OCI-LY3 (cell line): ENCODE data around the gene STRN3.

Experiments used
- CTCF ChIP-seq: fragments of 200-600, 300-600 bp; sonication (generic); IDR thresholded peaks from 2 replicates; pipeline ENCODE4 v1.5.1; 2014; ENCODE audit warnings: antibody characterized with exemption, low read length, low read depth
- EZH2phosphoT487 ChIP-seq: fragments of 200-600 bp; shearing (Covaris generic); IDR thresholded peaks from 2 replicates; pipeline ENCODE4 v1.6.1; 2018; ENCODE audit warnings: antibody characterized with exemption, mixed run types, low read depth

GRCh38 chr14:30885840-30886740, 140.1 kb downstream of the STRN3 start:
- no peak for TF ChIP-seq CTCF
- no peak for TF ChIP-seq EZH2phosphoT487
